Measurements from ENCODE around the gene MRPL54. TPM values are rescaled to one million over a fixed set of nuclear protein-coding genes. Genes with fewer than 3 reads are reported as not detected.

MRPL54 gene
- polyA plus RNA-seq, 1 donor (not counting 4 experiments of a cell fraction or from before 2014, with no cell fraction given) = 27.0 TPM

DNA sequence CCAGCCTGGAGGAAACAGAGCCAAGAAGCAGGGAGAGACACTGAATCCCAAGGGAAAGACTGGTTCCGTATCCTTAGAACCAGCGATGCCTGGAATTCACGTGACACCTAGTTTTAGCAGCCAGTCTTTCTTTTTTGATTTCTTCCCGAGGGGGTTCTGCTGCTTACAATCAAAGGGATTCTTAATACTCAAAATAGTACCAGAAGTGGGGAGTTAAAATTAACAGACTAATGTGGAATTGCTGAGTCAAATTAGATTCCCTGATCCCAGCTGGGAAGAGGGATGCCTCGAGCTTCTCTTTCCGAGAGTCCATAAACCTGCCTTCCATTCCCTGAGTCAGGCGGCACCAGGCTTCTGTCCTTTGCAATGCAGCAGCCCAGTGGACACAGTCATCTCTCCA is 28.5 kb downstream of the MRPL54 start:
- Histone ChIP-seq H3K79me2 (ENCODE audit: control insufficient read depth, insufficient read depth, low read length) (no peaks in the 10 kb centered on the region), H3K4me2 (ENCODE audit: control insufficient read depth, extremely low read depth, insufficient read depth, low read depth, low read length) (no peak overlapping the region), H3K4me3 (ENCODE audit: control insufficient read depth in 2 of 3, extremely low read depth in 1 of 3, insufficient read depth in 2 of 3, low read depth in 1 of 3, low read length in 3 of 3) (no peak overlapping the region), H3K36me3 (ENCODE audit: control insufficient read depth in 2 of 2, extremely low read depth in 1 of 2, insufficient read depth in 2 of 2, low read length in 2 of 2) (no peaks in the 10 kb centered on the region), H2AFZ (ENCODE audit: control insufficient read depth, low read length) (no peak overlapping the region), H3K4me1 (ENCODE audit: control insufficient read depth, extremely low read depth, insufficient read depth, low read length) (no peaks in the 10 kb centered on the region), H4K20me1 (ENCODE audit: control insufficient read depth, extremely low read depth, insufficient read depth, low read length) (no peaks in the 10 kb centered on the region), H3K9me1 (ENCODE audit: control insufficient read depth, extremely low read depth, insufficient read depth, low read length) (no peaks in the 10 kb centered on the region), H3K9ac (ENCODE audit: control insufficient read depth, extremely low read depth, insufficient read depth, low read length) (no peak overlapping the region), H3K27me3 (ENCODE audit: control insufficient read depth, extremely low read depth, insufficient read depth, low read length) (peaks cover 24% of the 10 kb centered on the region), H3K27ac (ENCODE audit: control insufficient read depth, insufficient read depth, low read length) (no peak overlapping the region), H3K9me3 (ENCODE audit: control insufficient read depth, low read depth, low read length) (no peaks in the 10 kb centered on the region)
- TF ChIP-seq, protein P1, sequence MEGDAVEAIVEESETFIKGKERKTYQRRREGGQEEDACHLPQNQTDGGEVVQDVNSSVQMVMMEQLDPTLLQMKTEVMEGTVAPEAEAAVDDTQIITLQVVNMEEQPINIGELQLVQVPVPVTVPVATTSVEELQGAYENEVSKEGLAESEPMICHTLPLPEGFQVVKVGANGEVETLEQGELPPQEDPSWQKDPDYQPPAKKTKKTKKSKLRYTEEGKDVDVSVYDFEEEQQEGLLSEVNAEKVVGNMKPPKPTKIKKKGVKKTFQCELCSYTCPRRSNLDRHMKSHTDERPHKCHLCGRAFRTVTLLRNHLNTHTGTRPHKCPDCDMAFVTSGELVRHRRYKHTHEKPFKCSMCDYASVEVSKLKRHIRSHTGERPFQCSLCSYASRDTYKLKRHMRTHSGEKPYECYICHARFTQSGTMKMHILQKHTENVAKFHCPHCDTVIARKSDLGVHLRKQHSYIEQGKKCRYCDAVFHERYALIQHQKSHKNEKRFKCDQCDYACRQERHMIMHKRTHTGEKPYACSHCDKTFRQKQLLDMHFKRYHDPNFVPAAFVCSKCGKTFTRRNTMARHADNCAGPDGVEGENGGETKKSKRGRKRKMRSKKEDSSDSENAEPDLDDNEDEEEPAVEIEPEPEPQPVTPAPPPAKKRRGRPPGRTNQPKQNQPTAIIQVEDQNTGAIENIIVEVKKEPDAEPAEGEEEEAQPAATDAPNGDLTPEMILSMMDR (optimal IDR thresholded peaks at IDR 0.05 in 1 of 3, IDR thresholded peaks at IDR 0.05 in 1 of 3, conservative IDR thresholded peaks at IDR 0.05 in 1 of 3; ENCODE audit: extremely low read depth in 1 of 3, insufficient read depth in 2 of 3, low read length in 3 of 3) = no peak
- TF ChIP-seq EZH2 (IDR thresholded peaks at IDR 0.05; ENCODE audit: low read length) = no peak
- no peak for FAIRE-seq
- no peak for DNase-seq (ENCODE audit: low read depth, low spot score)
- dilution Hi-C loops (cut with MboI; ENCODE audit: extremely low pct_ligation_motif_present, low sequenced_read_pairs) = no loop called here

DNA sequence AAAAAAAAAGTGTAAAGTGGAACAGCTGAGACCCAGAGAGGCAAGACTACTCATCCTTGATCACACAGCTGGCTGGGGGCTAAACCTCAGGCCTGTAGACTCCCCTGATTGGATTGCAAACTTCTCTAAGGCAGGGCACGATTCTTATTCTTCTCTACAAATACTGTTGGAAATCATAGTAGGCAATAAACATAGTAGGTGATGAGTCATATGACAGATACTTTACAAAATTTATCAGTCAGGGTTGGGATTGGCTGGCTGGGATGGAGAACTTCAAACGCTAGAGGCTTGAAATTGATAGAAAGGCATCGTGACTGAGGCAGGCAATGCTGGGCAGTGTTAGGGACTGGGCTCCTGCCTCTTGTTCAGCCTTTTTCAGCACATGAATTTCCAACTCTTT is 29.6 kb downstream of the MRPL54 start:
- H3K9me3 ChIP-seq (ENCODE audit: control insufficient read depth, low read depth, low read length) = peaks cover 2% of the 10 kb centered on the region
- no peaks in the 10 kb centered on the region for H3K36me3 ChIP-seq (ENCODE audit: control insufficient read depth in 2 of 2, extremely low read depth in 1 of 2, insufficient read depth in 2 of 2, low read length in 2 of 2)
- peaks cover 16% of the 10 kb centered on the region for H3K27me3 ChIP-seq (ENCODE audit: control insufficient read depth, extremely low read depth, insufficient read depth, low read length)
- no peak overlapping the region for H3K9ac ChIP-seq (ENCODE audit: control insufficient read depth, extremely low read depth, insufficient read depth, low read length)
- no peak overlapping the region for H3K27ac ChIP-seq (ENCODE audit: control insufficient read depth, insufficient read depth, low read length)
- H4K20me1 ChIP-seq (ENCODE audit: control insufficient read depth, extremely low read depth, insufficient read depth, low read length) = no peaks in the 10 kb centered on the region
- no peaks in the 10 kb centered on the region for H3K9me1 ChIP-seq (ENCODE audit: control insufficient read depth, extremely low read depth, insufficient read depth, low read length)
- no peak for DNase-seq (ENCODE audit: low read depth, low spot score)
- no peak for FAIRE-seq
- no peak overlapping the region for H3K4me2 ChIP-seq (ENCODE audit: control insufficient read depth, extremely low read depth, insufficient read depth, low read depth, low read length)
- no peaks in the 10 kb centered on the region for H3K4me1 ChIP-seq (ENCODE audit: control insufficient read depth, extremely low read depth, insufficient read depth, low read length)
- no peak overlapping the region for H3K4me3 ChIP-seq (ENCODE audit: control insufficient read depth in 2 of 3, extremely low read depth in 1 of 3, insufficient read depth in 2 of 3, low read depth in 1 of 3, low read length in 3 of 3)
- no peak overlapping the region for H2AFZ ChIP-seq (ENCODE audit: control insufficient read depth, low read length)
- dilution Hi-C loops (cut with MboI; ENCODE audit: extremely low pct_ligation_motif_present, low sequenced_read_pairs) = no loop called here
- TF ChIP-seq EZH2 (IDR thresholded peaks at IDR 0.05; ENCODE audit: low read length) = no peak
- no peaks in the 10 kb centered on the region for H3K79me2 ChIP-seq (ENCODE audit: control insufficient read depth, insufficient read depth, low read length)

- no peak overlapping the region for H3K9ac ChIP-seq (ENCODE audit: control insufficient read depth, extremely low read depth, insufficient read depth, low read length)
- no peak overlapping the region for H2AFZ ChIP-seq (ENCODE audit: control insufficient read depth, low read length)
- no peaks in the 10 kb centered on the region for H3K9me1 ChIP-seq (ENCODE audit: control insufficient read depth, extremely low read depth, insufficient read depth, low read length)
- DNase-seq (ENCODE audit: low read depth, low spot score) (no peak), FAIRE-seq (no peak)
- H3K27ac ChIP-seq (ENCODE audit: control insufficient read depth, insufficient read depth, low read length) = no peak overlapping the region
- dilution Hi-C loops (cut with MboI; ENCODE audit: extremely low pct_ligation_motif_present, low sequenced_read_pairs) = no loop called here
- TF ChIP-seq, protein P1 (optimal IDR thresholded peaks at IDR 0.05 in 1 of 3, IDR thresholded peaks at IDR 0.05 in 1 of 3, conservative IDR thresholded peaks at IDR 0.05 in 1 of 3; ENCODE audit: extremely low read depth in 1 of 3, insufficient read depth in 2 of 3, low read length in 3 of 3) = no peak
- no peak for TF ChIP-seq EZH2 (IDR thresholded peaks at IDR 0.05; ENCODE audit: low read length)
- no peaks in the 10 kb centered on the region for H4K20me1 ChIP-seq (ENCODE audit: control insufficient read depth, extremely low read depth, insufficient read depth, low read length)
- peaks cover 2% of the 10 kb centered on the region for H3K9me3 ChIP-seq (ENCODE audit: control insufficient read depth, low read depth, low read length)
- no peaks in the 10 kb centered on the region for H3K4me1 ChIP-seq (ENCODE audit: control insufficient read depth, extremely low read depth, insufficient read depth, low read length)
- no peak overlapping the region for H3K4me3 ChIP-seq (ENCODE audit: control insufficient read depth in 2 of 3, extremely low read depth in 1 of 3, insufficient read depth in 2 of 3, low read depth in 1 of 3, low read length in 3 of 3)
- H3K36me3 ChIP-seq (ENCODE audit: control insufficient read depth in 2 of 2, extremely low read depth in 1 of 2, insufficient read depth in 2 of 2, low read length in 2 of 2) = no peaks in the 10 kb centered on the region
- H3K27me3 ChIP-seq (ENCODE audit: control insufficient read depth, extremely low read depth, insufficient read depth, low read length) = peaks cover 14% of the 10 kb centered on the region
- no peak overlapping the region for H3K4me2 ChIP-seq (ENCODE audit: control insufficient read depth, extremely low read depth, insufficient read depth, low read depth, low read length)
- no peaks in the 10 kb centered on the region for H3K79me2 ChIP-seq (ENCODE audit: control insufficient read depth, insufficient read depth, low read length)
Measured at GRCh38 chr19:3793799-3794198, 31.3 kb downstream of the MRPL54 start.

Data from keratinocyte (primary cell).